Activated gamma-delta T cell treated with Interleukin-2 at 50 U/mL for 16 hours (primary cell): ENCODE results near the gene PDIA4.
A peak's percentile ranks its signal among the peaks of the same experiment; 100 is the strongest.

ENCODE experiments used
- DNase-seq: peaks from one replicate; pipeline ENCODE4 v3.0.0-alpha.2; 2020

Gene PDIA4

GRCh38 chr7:148963583-148964482 lies 64.5 kb downstream of the PDIA4 start:
- no peak for DNase-seq

- DNase-seq, result peak; percentile 54
These were observed 65.3 kb downstream of the PDIA4 start for GRCh38 chr7:148962823-148963582.

- DNase-seq, result no peak
These were observed 65.9 kb downstream of the PDIA4 start for GRCh38 chr7:148962440-148962822.

GRCh38 chr7:148959726-148960125 lies 68.6 kb downstream of the PDIA4 start:
- DNase-seq, result no peak

- no peak for DNase-seq
These were observed 70.2 kb downstream of the PDIA4 start for GRCh38 chr7:148958061-148958460.

- DNase-seq, result no peak
These were observed 73.5 kb downstream of the PDIA4 start for GRCh38 chr7:148954766-148955165.

- DNase-seq, result no peak
These were observed 74.6 kb downstream of the PDIA4 start for GRCh38 chr7:148953676-148954075.
